Naive thymus-derived CD4-positive, alpha-beta T cell (primary cell): ENCODE results near the gene DNMT3A. TPM values are rescaled to one million over a fixed set of nuclear protein-coding genes. Genes with fewer than 3 reads are reported as not detected.

Experiments
- ATAC-seq: fragments of 150-1000 bp; cut with Tn5 transposase; 2 replicates; pipeline ENCODE4 v1.10.0; 2021; ENCODE audit warnings: mild to moderate bottlenecking, moderate library complexity
- CTCF ChIA-PET: fragments of 350-600 bp; sonication (Branson Sonifier 250); formaldehyde crosslinking; loops from one replicate; lab custom pipeline; 2021; ENCODE audit warnings: antibody characterized with exemption; lab: Charles Lee
- POLR2A ChIA-PET: fragments of 350-600 bp; sonication (Branson Sonifier 250); formaldehyde crosslinking; loops from one replicate; lab custom pipeline; 2021; ENCODE audit warnings: antibody characterized with exemption, inconsistent platforms; lab: Charles Lee
- DNase-seq, 9 donors: peaks; one replicate each; pipeline versions ENCODE4 v3.0.0 to v3.0.0-alpha.2; 2020 to 2022; ENCODE audit warnings: mixed read lengths in 1 of 9
- H3K27ac ChIP-seq: one replicate; pipeline ENCODE4 v1.7.0; 2013; ENCODE audit warnings: mild to moderate bottlenecking, low read depth, low read length, moderate library complexity
- H3K27me3 ChIP-seq, 2 donors: one replicate each; pipeline ENCODE4 v1.7.0; 2013; ENCODE audit warnings: low read length in 2 of 2, mild to moderate bottlenecking in 2 of 2, moderate library complexity in 2 of 2; ENCODE audit not compliant: control insufficient read depth in 2 of 2, insufficient read depth in 2 of 2
- H3K36me3 ChIP-seq, 3 experiments: 1 replicate in 2 of 3; 2 replicates in 1 of 3; pipeline ENCODE4 v1.7.0; 2013; ENCODE audit warnings: low read length in 3 of 3, mild to moderate bottlenecking in 3 of 3, moderate library complexity in 1 of 3; ENCODE audit not compliant: insufficient read depth in 3 of 3, control insufficient read depth in 2 of 3
- H3K4me1 ChIP-seq, 2 donors: one replicate each; pipeline ENCODE4 v1.7.0; 2013; ENCODE audit warnings: low read length in 2 of 2, mild to moderate bottlenecking in 2 of 2, moderate library complexity in 1 of 2; ENCODE audit not compliant: control insufficient read depth in 2 of 2, insufficient read depth in 2 of 2
- H3K4me3 ChIP-seq: 2 replicates; pipeline ENCODE4 v1.7.0; 2013; ENCODE audit warnings: mild to moderate bottlenecking, low read length
- H3K9me3 ChIP-seq, 3 experiments: 1 replicate in 2 of 3; 2 replicates in 1 of 3; pipeline ENCODE4 v1.7.0; 2013; ENCODE audit warnings: low read length in 3 of 3; ENCODE audit not compliant: control insufficient read depth in 2 of 3
- H3K27ac Mint-ChIP-seq, 9 donors: one replicate each; pipeline ENCODE4 v1.8.0; 2020 to 2022; ENCODE audit warnings: mixed read lengths in 9 of 9, mild to moderate bottlenecking in 8 of 9, moderate library complexity in 5 of 9, inconsistent platforms in 2 of 9
- H3K27me3 Mint-ChIP-seq, 5 donors: one replicate each; pipeline ENCODE4 v1.8.0; 2021 to 2022; ENCODE audit warnings: mixed read lengths in 5 of 5, mild to moderate bottlenecking in 1 of 5
- H3K36me3 Mint-ChIP-seq, 5 donors: one replicate each; pipeline ENCODE4 v1.8.0; 2020 to 2022; ENCODE audit warnings: mixed read lengths in 5 of 5, mild to moderate bottlenecking in 3 of 5, inconsistent platforms in 1 of 5
- H3K4me1 Mint-ChIP-seq, 7 donors: one replicate each; pipeline ENCODE4 v1.8.0; 2020 to 2022; ENCODE audit warnings: mixed read lengths in 7 of 7, mild to moderate bottlenecking in 3 of 7, inconsistent platforms in 1 of 7
- H3K4me3 Mint-ChIP-seq, 10 donors: one replicate each; pipeline ENCODE4 v1.8.0; 2020 to 2022; ENCODE audit warnings: mild to moderate bottlenecking in 10 of 10, mixed read lengths in 10 of 10, moderate library complexity in 6 of 10, inconsistent platforms in 2 of 10
- H3K9me3 Mint-ChIP-seq, 11 donors: one replicate each; pipeline ENCODE4 v1.8.0; 2020 to 2022; ENCODE audit warnings: mixed read lengths in 11 of 11, mild to moderate bottlenecking in 4 of 11, inconsistent platforms in 1 of 11, moderate library complexity in 1 of 11
- intact Hi-C, 2 donors: fragments of 100-400 bp; cut with micrococcal nuclease; formaldehyde crosslinking; loops; one replicate each; pipeline ENCODE4 v1.15.1; 2023
- polyA plus RNA-seq, 2 donors: library from polyadenylated mRNA; unstranded; fragments of 300-500 nt; fragmentation: Illumina TruSeq; gene quantifications; one replicate each; pipeline ENCODE4 v1.2.3, GENCODE V29; 2021
- total RNA-seq, 6 experiments: library from RNA in 5 of 6; stranded (reverse) in 5 of 6; gene quantifications; 1 replicate in 5 of 6; 2 replicates in 1 of 6; pipeline ENCODE4 v1.2.3 and lab custom pipeline; 2021 to 2026

Gene DNMT3A
- total and polyA plus RNA-seq, 7 experiments from 2014 or later = 19.4 to 117 (median 80.7) TPM

- DNase-seq (no peak), ATAC-seq (no peak)
- Histone ChIP-seq H3K27ac (no peak overlapping the region), H3K4me3 (no peak overlapping the region), H3K4me1 (peaks cover 6 to 15% of the 10 kb centered on the region in 2 donors), H3K36me3 (peaks cover 0 to 74% (median 47%) of the 10 kb centered on the region in 3 experiments), H3K9me3 (no peaks in the 10 kb centered on the region), H3K27me3 (no peaks in the 10 kb centered on the region)
- ChIA-PET CTCF (interaction anchor here (1.0 kb wide), 1 partner anchor 26 kb away, joined by 3 read pairs; no protein-coding TSS in a partner anchor), POLR2A (interaction anchor here (0.6 to 1.0 kb wide), 4 partner anchors 27 to 150 kb away, joined by 3 to 5 read pairs (median 4); no protein-coding TSS in a partner anchor)
- intact Hi-C loops = no loop called here
- Mint-ChIP-seq H3K27ac (peak overlapping the region in 1 of 9 donors; percentile 51), H3K36me3 (peaks cover 0 to 48% (median 9%) of the 10 kb centered on the region in 5 donors), H3K4me3 (no peak overlapping the region), H3K9me3 (no peaks in the 10 kb centered on the region), H3K27me3 (no peaks in the 10 kb centered on the region), H3K4me1 (peaks cover 19 to 25% (median 22%) of the 10 kb centered on the region in 7 donors)
Measured at GRCh38 chr2:25246558-25247290, 95.0 kb downstream of the DNMT3A start.

GRCh38 chr2:25246001-25246400 is 95.7 kb downstream of the DNMT3A start:
- Mint-ChIP-seq H3K27ac (peak overlapping the region in 3 of 9 donors; percentile 25 to 59 (median 59)), H3K4me3 (no peak overlapping the region), H3K27me3 (no peaks in the 10 kb centered on the region), H3K9me3 (no peaks in the 10 kb centered on the region), H3K4me1 (peaks cover 19 to 22% (median 21%) of the 10 kb centered on the region in 7 donors), H3K36me3 (peaks cover 0 to 53% (median 10%) of the 10 kb centered on the region in 5 donors)
- POLR2A ChIA-PET = interaction anchor here (1.0 kb wide), 1 partner anchor 61 kb away, joined by 4 read pairs; no protein-coding TSS in a partner anchor
- Histone ChIP-seq H3K4me1 (peaks cover 6 to 15% of the 10 kb centered on the region in 2 donors), H3K9me3 (no peaks in the 10 kb centered on the region), H3K36me3 (peaks cover 0 to 81% (median 47%) of the 10 kb centered on the region in 3 experiments), H3K27me3 (no peaks in the 10 kb centered on the region), H3K27ac (no peak overlapping the region), H3K4me3 (no peak overlapping the region)
- CTCF ChIA-PET = no interaction called here
- DNase-seq = no peak
- intact Hi-C loops = no loop called here
- ATAC-seq = no peak

DNA sequence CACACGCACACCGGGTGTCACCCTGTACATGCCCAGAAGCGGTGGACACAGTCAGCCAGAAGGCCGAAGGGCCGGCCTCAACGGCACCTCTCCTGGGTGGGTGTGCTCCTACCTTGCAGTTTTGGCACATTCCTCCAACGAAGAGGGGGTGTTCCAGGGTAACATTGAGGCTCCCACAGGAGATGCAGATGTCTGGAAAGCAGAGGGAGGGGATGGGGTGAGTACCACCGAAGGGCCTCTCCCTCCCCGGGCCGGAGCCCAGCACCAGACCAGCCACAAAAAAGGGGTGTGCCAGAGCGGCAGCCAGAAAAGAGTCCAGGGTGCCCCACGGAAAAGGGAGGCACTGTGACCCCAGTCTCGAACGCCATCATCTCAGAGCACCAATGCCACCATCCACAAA is 96.6 kb downstream of the DNMT3A start:
- H3K4me3 ChIP-seq = no peak overlapping the region
- no peaks in the 10 kb centered on the region for H3K9me3 ChIP-seq
- ATAC-seq (no peak), DNase-seq (no peak)
- ChIA-PET CTCF (no interaction called here), POLR2A (interaction anchor here (1.4 kb wide), 1 partner anchor 31 kb away, joined by 5 read pairs; no protein-coding TSS in a partner anchor)
- H3K9me3 Mint-ChIP-seq = no peaks in the 10 kb centered on the region
- H3K27me3 ChIP-seq = no peaks in the 10 kb centered on the region
- peaks cover under 1 to 9% of the 10 kb centered on the region in 2 donors for H3K4me1 ChIP-seq
- H3K27ac ChIP-seq = no peak overlapping the region
- intact Hi-C loops = no loop called here
- H3K36me3 Mint-ChIP-seq = peaks cover 0 to 53% (median 15%) of the 10 kb centered on the region in 5 donors
- peaks cover 0 to 90% (median 52%) of the 10 kb centered on the region in 3 experiments for H3K36me3 ChIP-seq
- H3K27ac Mint-ChIP-seq = peak overlapping the region in 2 of 9 donors; percentile 30 to 59
- peaks cover 11 to 14% (median 13%) of the 10 kb centered on the region in 7 donors for H3K4me1 Mint-ChIP-seq
- H3K4me3 Mint-ChIP-seq = no peak overlapping the region
- H3K27me3 Mint-ChIP-seq = no peaks in the 10 kb centered on the region

GRCh38 chr2:25243995-25244394 is 97.7 kb downstream of the DNMT3A start:
- no peak for ATAC-seq
- POLR2A ChIA-PET = interaction anchor here (1.4 kb wide), 2 partner anchors 9 to 32 kb away, joined by 5 read pairs; no protein-coding TSS in a partner anchor
- CTCF ChIA-PET = interaction anchor here (1.0 kb wide), 1 partner anchor 118 kb away, joined by 3 read pairs; no protein-coding TSS in a partner anchor

DNA sequence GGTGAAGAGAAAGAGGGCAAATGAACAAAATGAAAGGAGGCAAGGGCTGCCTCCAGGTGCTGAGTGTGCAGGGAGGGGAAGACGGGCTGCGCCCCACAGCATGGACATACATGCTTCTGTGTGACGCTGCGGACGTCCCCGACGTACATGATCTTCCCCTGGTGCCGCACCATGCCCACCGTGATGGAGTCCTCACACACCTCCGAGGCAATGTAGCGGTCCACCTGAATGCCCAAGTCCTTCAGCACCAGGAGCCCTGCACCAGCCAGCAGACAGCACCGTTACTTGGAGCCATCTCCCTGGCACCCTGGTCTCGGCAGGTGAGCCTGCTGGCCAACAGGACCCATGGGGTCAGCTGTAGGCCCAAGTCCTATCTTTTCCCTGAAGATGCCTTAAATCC is 100.3 kb downstream of the DNMT3A start:
- peaks cover 6 to 99% (median 56%) of the 10 kb centered on the region in 3 experiments for H3K36me3 ChIP-seq
- DNase-seq (no peak), ATAC-seq (no peak)
- Mint-ChIP-seq H3K36me3 (peaks cover 0 to 50% (median 25%) of the 10 kb centered on the region in 5 donors), H3K4me1 (peaks cover 0 to 7% (median 0%) of the 10 kb centered on the region in 7 donors), H3K27me3 (no peaks in the 10 kb centered on the region), H3K4me3 (peak overlapping the region in 1 of 10 donors; percentile 43), H3K27ac (peak overlapping the region in 2 of 9 donors; percentile 21 to 75), H3K9me3 (no peaks in the 10 kb centered on the region)
- no peaks in the 10 kb centered on the region for H3K4me1 ChIP-seq
- CTCF ChIA-PET = no interaction called here
- H3K4me3 ChIP-seq = no peak overlapping the region
- no peaks in the 10 kb centered on the region for H3K27me3 ChIP-seq
- H3K9me3 ChIP-seq = no peaks in the 10 kb centered on the region
- no peak overlapping the region for H3K27ac ChIP-seq
- intact Hi-C loops = no loop called here
- POLR2A ChIA-PET = no interaction called here

More at GRCh38 chr2:25243995-25244394, 97.7 kb downstream of the DNMT3A start:
- Mint-ChIP-seq H3K27ac (no peak overlapping the region), H3K9me3 (no peaks in the 10 kb centered on the region), H3K4me1 (peaks cover under 1 to 6% (median 2%) of the 10 kb centered on the region in 7 donors), H3K27me3 (no peaks in the 10 kb centered on the region), H3K4me3 (no peak overlapping the region), H3K36me3 (peaks cover 0 to 55% (median 20%) of the 10 kb centered on the region in 5 donors)
- Histone ChIP-seq H3K27ac (no peak overlapping the region), H3K27me3 (no peaks in the 10 kb centered on the region), H3K36me3 (peaks cover 6 to 92% (median 58%) of the 10 kb centered on the region in 3 experiments), H3K9me3 (no peaks in the 10 kb centered on the region), H3K4me1 (no peaks in the 10 kb centered on the region), H3K4me3 (no peak overlapping the region)
- no peak for DNase-seq
- intact Hi-C loops = no loop called here

GRCh38 chr2:25240636-25241035 is 101.1 kb downstream of the DNMT3A start:
- CTCF ChIA-PET = no interaction called here
- H3K4me1 ChIP-seq = no peaks in the 10 kb centered on the region
- ATAC-seq (no peak), DNase-seq (no peak)
- no peaks in the 10 kb centered on the region for H3K9me3 ChIP-seq
- Mint-ChIP-seq H3K36me3 (peaks cover 2 to 47% (median 25%) of the 10 kb centered on the region in 5 donors), H3K27me3 (no peaks in the 10 kb centered on the region), H3K4me1 (peaks cover 0 to 7% (median 0%) of the 10 kb centered on the region in 7 donors), H3K27ac (peak overlapping the region in 4 of 9 donors; percentile 45 to 77 (median 53)), H3K4me3 (no peak overlapping the region), H3K9me3 (no peaks in the 10 kb centered on the region)
- no peaks in the 10 kb centered on the region for H3K27me3 ChIP-seq
- H3K27ac ChIP-seq = no peak overlapping the region
- no peak overlapping the region for H3K4me3 ChIP-seq
- POLR2A ChIA-PET = interaction anchor here (0.9 to 1.6 kb wide), 3 partner anchors 12 to 33 kb away, joined by 3 to 4 read pairs (median 3); no protein-coding TSS in a partner anchor
- peaks cover 6 to 97% (median 48%) of the 10 kb centered on the region in 3 experiments for H3K36me3 ChIP-seq
- intact Hi-C loops = no loop called here
